ENCODE measurements around the gene FAM162B.

DNA sequence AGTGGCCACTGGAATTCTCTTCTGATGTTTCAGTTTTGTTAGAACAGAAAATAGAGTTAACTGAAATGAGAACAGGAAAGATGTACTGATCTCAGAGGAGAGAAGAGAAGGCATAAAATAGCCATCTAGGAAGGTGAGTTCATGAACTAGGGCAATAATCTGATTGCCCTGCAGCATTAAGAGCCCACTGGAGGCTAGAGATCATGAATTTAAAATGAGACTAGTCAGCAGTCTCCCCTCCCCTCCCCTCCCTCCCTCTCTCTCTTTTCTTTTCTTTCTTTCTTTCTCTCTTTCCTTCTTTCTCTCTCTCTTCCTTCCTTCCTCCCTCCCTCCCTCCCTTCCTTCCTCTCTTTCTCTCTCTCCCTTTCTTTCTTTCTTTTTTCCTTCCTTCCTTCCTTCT lies 34.4 kb upstream of the FAM162B start:
- TF ChIP-seq MAX (IDR thresholded peaks at IDR 0.05; ENCODE audit: insufficient read depth, insufficient read length) (no peak), POLR2A (IDR thresholded peaks at IDR 0.05; ENCODE audit: low read depth, low read length) (no peak), POLR2AphosphoS5 (IDR thresholded peaks at IDR 0.05; ENCODE audit: insufficient read depth, low read depth, low read length) (no peak), GATA2 (IDR thresholded peaks at IDR 0.05; ENCODE audit: insufficient read depth, insufficient read length, low read depth, low read length) (no peak), EZH2 (IDR thresholded peaks at IDR 0.05; ENCODE audit: borderline replicate concordance, low read depth, low read length, severe bottlenecking) (no peak), FOS (IDR thresholded peaks at IDR 0.05; ENCODE audit: borderline replicate concordance, insufficient read depth, low read length) (no peak), JUN (IDR thresholded peaks at IDR 0.05; ENCODE audit: borderline replicate concordance, insufficient read depth, insufficient read length, low read depth) (no peak), MYC (IDR thresholded peaks at IDR 0.05; ENCODE audit: low read depth, low read length) (no peak)
- TF ChIP-seq, protein P1, sequence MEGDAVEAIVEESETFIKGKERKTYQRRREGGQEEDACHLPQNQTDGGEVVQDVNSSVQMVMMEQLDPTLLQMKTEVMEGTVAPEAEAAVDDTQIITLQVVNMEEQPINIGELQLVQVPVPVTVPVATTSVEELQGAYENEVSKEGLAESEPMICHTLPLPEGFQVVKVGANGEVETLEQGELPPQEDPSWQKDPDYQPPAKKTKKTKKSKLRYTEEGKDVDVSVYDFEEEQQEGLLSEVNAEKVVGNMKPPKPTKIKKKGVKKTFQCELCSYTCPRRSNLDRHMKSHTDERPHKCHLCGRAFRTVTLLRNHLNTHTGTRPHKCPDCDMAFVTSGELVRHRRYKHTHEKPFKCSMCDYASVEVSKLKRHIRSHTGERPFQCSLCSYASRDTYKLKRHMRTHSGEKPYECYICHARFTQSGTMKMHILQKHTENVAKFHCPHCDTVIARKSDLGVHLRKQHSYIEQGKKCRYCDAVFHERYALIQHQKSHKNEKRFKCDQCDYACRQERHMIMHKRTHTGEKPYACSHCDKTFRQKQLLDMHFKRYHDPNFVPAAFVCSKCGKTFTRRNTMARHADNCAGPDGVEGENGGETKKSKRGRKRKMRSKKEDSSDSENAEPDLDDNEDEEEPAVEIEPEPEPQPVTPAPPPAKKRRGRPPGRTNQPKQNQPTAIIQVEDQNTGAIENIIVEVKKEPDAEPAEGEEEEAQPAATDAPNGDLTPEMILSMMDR (IDR thresholded peaks at IDR 0.05; ENCODE audit: extremely low read depth in 1 of 2, insufficient read depth in 1 of 2, low read depth in 1 of 2, low read length in 2 of 2) = no peak

All from endothelial cell of umbilical vein (primary cell).